ENCODE results near the gene DRC1.

DNA sequence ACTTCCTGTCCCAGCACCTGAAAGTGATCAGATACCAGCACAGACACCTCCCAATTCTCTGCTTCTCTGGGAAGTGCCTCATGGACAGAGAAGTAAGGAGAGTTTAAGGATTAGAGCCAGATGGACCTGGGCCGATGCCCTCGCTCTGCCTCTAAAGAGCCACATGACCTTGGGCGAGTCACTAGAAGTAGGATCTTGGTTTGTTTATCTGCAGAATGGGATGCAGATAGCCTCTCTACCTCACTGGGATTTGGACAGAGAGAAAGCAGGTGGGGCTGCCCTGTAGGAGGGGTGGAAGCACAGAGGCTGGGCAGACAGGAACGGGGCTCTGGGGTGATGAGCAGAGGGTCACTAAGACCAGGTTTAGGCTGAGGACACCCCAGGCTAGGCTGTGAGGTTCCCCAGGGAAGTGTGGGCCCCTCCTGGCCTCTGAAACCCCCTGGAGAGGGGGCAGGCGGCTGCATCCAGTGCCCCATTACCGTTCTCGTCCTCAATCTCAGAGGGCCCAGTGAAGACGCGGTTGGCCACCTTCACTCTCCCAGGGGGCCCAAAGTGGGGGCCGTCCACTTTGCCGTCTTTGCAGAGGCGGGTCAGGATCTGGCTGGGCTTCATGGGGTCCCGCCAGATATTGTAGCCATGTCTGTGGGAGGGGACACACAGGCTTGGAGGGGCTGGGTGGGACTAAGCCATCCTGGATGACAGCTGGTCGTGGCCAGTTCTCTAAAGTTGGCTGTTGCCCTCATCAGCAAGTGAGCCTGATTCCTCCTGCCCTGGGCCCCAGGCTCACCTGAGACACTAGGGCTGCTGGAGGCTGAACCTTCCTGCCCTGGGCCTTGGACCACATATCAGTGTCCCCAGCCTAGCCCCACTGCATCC is 62.9 kb downstream of the DRC1 start:
- TF ChIP-seq, protein P1, sequence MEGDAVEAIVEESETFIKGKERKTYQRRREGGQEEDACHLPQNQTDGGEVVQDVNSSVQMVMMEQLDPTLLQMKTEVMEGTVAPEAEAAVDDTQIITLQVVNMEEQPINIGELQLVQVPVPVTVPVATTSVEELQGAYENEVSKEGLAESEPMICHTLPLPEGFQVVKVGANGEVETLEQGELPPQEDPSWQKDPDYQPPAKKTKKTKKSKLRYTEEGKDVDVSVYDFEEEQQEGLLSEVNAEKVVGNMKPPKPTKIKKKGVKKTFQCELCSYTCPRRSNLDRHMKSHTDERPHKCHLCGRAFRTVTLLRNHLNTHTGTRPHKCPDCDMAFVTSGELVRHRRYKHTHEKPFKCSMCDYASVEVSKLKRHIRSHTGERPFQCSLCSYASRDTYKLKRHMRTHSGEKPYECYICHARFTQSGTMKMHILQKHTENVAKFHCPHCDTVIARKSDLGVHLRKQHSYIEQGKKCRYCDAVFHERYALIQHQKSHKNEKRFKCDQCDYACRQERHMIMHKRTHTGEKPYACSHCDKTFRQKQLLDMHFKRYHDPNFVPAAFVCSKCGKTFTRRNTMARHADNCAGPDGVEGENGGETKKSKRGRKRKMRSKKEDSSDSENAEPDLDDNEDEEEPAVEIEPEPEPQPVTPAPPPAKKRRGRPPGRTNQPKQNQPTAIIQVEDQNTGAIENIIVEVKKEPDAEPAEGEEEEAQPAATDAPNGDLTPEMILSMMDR (IDR thresholded peaks at IDR 0.05), result no peak
- TF ChIP-seq POLR2A (IDR thresholded peaks at IDR 0.05) (no peak), POLR2AphosphoS5 (IDR thresholded peaks at IDR 0.05) (no peak)
